NOMO-1 (cell line): ENCODE measurements around the gene CHD9.
A peak's percentile ranks its signal among the peaks of the same experiment; 100 is the strongest.

ENCODE experiments used
- DNase-seq, 2 experiments: peaks; one replicate each; lab custom pipeline; 2025; ENCODE audit not compliant: unreplicated experiment in 2 of 2; lab: John Stamatoyannopoulos, UW

CHD9 gene

GRCh38 chr16:53334581-53334980, 279.8 kb downstream of the CHD9 start:
- peak in 1 of 2 experiments; percentile 46 for DNase-seq

GRCh38 chr16:53337294-53337693, 282.5 kb downstream of the CHD9 start:
- no peak for DNase-seq

DNA sequence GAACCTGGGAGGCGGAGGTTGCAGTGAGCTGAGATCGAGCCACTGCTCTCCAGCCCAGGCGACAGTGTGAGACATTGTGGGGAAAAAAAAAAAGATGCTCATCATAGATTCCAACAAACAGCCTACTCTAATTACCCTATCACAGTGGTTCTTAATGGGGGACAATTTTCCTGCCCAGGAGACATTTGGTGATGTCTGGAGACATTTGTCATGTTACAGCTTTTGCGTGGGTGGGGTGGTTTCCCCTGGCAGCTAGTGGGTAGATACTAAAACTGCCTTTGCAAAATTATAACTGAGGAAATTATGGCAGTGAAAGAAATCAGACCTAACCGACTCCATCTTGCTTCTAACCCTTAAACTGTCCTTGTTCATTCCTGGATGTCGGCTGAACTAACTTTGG, 287.0 kb downstream of the CHD9 start:
- no peak for DNase-seq

DNA sequence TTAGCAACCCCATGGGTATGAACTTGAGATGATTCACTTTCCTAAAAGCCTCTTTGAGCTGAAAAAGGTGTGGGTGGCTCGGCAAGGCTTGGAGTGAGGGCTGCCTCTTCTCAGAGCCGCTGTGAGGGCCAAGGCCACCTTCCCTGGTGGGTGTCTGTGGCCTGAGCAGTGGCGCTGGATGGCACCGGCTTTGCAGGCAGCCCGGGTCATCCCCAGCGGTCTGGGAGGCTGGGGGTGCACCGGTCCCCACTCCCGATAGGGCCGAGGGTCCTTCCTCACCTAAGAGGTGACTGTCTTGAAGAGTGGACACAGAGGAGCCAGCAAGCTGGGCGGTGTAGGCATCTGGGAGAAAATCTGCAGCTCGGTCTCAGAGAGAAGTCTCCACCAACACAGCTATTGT, 300.3 kb downstream of the CHD9 start:
- DNase-seq: no peak

DNA sequence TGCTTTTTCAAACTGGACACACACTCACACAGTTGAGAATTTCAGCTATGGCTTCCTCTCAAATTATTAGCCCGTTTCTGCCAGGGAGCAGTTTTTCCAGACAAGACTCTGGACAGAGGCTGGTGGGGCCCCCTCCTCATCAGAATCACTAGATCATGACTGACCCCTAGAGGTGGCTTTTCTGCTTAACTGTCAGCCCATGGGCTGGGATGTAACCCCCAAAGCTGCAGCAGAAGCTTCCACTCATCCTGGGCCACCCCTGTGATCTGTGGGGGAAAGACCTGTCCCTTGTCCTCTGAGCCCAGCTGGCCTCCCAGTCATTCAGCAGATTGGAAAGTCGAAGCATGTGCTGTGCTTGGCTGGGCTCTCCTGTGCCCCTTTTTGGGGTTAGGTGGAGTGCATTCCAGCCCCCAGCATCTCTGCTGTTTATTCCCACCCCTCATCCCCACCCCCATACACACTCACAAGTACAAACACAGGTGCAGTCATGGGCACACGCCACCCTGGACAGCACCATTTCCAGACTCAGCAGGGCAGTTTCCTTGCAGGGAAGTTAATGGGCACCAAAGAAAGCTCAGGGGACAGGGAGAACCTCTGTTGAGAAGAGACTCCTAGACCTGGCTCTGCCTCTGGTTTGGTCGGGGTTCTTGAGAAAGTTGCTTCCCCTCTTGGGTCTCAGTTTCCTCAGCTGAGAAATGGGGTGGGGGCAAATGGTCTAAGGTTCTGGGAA, 301.9 kb downstream of the CHD9 start:
- DNase-seq: no peak

GRCh38 chr16:53357208-53357586, 302.4 kb downstream of the CHD9 start:
- DNase-seq: no peak

GRCh38 chr16:53357955-53358354, 303.2 kb downstream of the CHD9 start:
- DNase-seq: no peak

DNA sequence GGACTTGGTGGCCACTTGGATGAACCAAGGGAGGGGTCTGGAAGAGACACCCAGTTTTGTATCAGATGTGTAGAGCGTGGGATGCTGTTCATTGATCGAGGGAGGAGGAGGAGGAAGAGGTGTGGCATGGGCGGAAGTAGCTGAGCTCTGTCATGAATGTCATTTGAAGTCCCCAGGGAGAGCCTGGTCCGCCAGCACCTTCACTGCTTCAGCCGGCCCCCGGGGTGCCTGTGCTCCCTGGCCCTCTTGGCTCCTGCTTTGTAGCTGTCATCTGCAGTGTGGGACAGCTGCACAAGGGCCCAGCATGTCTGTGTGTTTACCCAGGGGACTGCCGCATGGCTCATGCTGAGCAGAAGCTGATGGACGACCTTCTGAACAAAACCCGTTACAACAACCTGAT, 304.1 kb downstream of the CHD9 start:
- no peak for DNase-seq

DNA sequence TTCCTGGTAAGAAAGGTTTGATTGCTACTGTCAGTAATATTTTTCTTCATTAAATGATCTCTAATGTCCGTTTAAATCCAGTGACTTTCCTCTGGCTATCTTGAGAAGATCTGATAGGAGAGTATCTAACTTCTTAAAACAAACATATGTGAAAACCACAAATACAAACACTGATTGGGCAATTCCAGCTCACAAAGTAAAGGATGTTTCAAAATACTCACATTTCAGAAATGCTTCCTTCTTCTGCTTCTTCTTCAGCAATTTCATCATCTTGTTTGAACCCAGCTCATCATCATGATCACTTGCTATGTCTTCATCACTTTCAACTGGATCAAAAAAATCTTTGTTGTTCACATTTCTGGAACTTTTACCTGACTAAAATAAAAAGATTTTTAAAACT, 315.1 kb downstream of the CHD9 start:
- peak; percentile 47 to 96 for DNase-seq

DNA sequence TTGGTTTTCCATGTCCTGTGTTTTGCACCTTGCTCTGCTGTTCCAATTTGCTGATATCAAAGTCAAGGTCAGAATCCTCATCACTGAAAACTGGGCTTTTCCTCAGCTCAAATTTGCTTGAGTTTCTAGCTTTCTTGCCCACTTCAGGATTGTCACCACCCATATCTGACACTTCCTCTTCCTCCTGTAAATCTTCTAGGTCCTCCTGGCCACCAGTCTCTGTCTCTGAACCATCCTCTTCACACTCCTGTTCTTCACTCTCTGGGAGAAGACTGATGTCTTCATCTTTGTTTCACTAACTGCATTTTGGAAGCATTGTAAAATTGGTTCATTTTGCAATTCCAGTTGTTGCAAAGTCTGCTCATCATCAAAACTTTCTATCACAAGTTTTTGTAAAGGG, 316.0 kb downstream of the CHD9 start:
- DNase-seq: peak; percentile 34 to 62

GRCh38 chr16:53372992-53373871, 318.4 kb downstream of the CHD9 start:
- DNase-seq: no peak

DNA sequence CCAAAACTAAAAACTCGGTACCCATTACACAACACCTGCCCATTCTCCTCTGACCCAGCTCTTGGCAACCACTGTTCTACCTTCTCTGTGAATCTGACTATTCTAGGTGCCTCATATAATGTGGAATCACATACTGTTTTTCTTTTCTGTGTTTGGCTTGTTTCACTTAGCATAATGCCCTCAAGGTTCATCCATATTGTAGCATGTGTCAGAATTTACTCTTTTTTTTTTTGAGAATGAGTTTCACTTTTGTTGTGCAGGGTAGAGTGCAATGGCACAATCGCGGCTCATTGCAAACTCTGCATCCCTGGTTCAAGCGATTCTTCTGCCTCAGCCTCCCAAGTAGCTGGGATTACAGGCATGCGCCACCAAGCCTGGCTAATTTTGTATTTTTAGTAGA, 320.0 kb downstream of the CHD9 start:
- no peak for DNase-seq

GRCh38 chr16:53378138-53378537, 323.3 kb downstream of the CHD9 start:
- DNase-seq: no peak
